ENCODE results near the gene ATP5PD. TPM values are rescaled to one million over a fixed set of nuclear protein-coding genes. Genes with fewer than 3 reads are reported as not detected.

The ATP5PD gene
- total RNA-seq, 4 donors from 2014 or later, result 167 to 312 (median 272) TPM

DNA sequence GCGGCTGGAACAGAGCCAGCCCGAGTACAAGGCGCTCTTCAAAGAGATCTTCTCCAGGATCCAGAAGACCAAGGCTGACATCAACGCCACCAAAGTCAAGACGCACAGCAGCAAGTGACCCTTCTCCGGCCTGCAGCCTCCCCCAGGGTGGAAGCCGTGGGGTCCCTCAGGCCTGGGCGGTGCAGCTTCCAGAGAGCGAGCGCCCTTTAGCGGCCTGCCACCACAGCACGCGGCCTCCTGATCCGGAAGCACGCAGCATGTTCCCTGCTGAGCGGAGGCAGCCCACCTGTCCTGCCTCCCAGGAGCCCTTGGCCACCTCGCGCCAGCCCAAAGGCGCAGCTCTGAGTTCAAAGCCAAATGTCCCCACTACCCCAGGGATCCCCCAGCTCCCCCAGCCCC, 42.8 kb downstream of the ATP5PD start:
- WGBS, result 93% methylated on average over 18 of the region's 19 CpGs
- Histone ChIP-seq H3K36me3 (peaks cover 39% of the 10 kb centered on the region), H3K4me1 (peaks cover 1% of the 10 kb centered on the region)

DNA sequence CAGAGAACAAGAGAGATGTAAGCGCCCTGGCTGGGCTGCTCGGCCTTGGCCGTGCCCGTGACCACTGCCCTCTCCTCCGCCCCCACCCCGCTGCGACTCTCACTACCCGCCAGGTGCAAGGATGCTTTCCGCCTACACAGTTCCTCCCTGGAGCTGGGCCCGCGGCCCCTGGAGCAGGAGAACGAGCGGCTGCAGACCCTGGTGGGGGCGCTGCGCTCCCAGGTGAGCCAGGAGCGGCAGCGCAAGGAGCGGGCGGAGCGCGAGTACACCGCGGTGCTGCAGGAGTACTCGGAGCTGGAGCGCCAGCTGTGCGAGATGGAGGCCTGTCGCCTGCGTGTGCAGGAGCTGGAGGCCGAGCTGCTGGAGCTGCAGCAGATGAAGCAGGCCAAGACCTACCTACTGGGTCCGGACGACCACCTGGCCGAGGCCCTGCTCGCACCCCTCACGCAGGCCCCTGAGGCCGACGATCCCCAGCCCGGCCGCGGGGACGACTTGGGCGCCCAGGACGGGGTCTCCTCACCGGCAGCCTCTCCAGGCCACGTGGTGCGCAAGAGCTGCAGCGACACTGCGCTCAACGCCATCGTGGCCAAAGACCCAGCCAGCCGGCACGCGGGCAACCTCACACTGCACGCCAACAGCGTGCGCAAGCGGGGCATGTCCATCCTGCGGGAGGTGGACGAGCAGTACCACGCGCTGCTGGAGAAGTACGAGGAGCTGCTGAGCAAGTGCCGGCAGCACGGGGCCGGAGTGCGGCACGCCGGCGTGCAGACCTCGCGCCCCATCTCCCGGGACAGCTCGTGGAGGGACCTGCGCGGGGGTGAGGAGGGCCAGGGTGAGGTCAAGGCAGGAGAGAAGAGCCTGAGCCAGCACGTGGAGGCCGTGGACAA, 43.5 kb downstream of the ATP5PD start:
- Histone ChIP-seq H3K27ac (no peak overlapping the region), H3K4me1 (no peaks in the 10 kb centered on the region), H3K36me3 (peaks cover 39% of the 10 kb centered on the region), H3K4me3 (no peak overlapping the region), H3K27me3 (no peaks in the 10 kb centered on the region), H3K9me3 (no peaks in the 10 kb centered on the region)
- 90% methylated on average over 52 of the region's 76 CpGs for WGBS
- TF ChIP-seq POLR2A (IDR thresholded peaks at IDR 0.05), result no peak
- TF ChIP-seq, protein P1, sequence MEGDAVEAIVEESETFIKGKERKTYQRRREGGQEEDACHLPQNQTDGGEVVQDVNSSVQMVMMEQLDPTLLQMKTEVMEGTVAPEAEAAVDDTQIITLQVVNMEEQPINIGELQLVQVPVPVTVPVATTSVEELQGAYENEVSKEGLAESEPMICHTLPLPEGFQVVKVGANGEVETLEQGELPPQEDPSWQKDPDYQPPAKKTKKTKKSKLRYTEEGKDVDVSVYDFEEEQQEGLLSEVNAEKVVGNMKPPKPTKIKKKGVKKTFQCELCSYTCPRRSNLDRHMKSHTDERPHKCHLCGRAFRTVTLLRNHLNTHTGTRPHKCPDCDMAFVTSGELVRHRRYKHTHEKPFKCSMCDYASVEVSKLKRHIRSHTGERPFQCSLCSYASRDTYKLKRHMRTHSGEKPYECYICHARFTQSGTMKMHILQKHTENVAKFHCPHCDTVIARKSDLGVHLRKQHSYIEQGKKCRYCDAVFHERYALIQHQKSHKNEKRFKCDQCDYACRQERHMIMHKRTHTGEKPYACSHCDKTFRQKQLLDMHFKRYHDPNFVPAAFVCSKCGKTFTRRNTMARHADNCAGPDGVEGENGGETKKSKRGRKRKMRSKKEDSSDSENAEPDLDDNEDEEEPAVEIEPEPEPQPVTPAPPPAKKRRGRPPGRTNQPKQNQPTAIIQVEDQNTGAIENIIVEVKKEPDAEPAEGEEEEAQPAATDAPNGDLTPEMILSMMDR (IDR thresholded peaks at IDR 0.05), result no peak
- TF ChIP-seq POLR2AphosphoS5 (IDR thresholded peaks at IDR 0.05), result no peak
- no peak for TF ChIP-seq EP300 (IDR thresholded peaks at IDR 0.05)
- DNase-seq (ENCODE audit: low spot score in 2 of 2), result no peak

More for the DNA sequence above, 42.8 kb downstream of the ATP5PD start:
- no peak for TF ChIP-seq POLR2A (IDR thresholded peaks at IDR 0.05)
- TF ChIP-seq EP300 (IDR thresholded peaks at IDR 0.05), result no peak
- TF ChIP-seq, protein P1 (IDR thresholded peaks at IDR 0.05), result no peak
- TF ChIP-seq POLR2AphosphoS5 (IDR thresholded peaks at IDR 0.05), result no peak
- H3K9me3 ChIP-seq, result no peaks in the 10 kb centered on the region
- no peaks in the 10 kb centered on the region for H3K27me3 ChIP-seq
- DNase-seq (ENCODE audit: low spot score in 2 of 2), result no peak
- H3K4me3 ChIP-seq, result no peak overlapping the region
- H3K27ac ChIP-seq, result no peak overlapping the region

DNA sequence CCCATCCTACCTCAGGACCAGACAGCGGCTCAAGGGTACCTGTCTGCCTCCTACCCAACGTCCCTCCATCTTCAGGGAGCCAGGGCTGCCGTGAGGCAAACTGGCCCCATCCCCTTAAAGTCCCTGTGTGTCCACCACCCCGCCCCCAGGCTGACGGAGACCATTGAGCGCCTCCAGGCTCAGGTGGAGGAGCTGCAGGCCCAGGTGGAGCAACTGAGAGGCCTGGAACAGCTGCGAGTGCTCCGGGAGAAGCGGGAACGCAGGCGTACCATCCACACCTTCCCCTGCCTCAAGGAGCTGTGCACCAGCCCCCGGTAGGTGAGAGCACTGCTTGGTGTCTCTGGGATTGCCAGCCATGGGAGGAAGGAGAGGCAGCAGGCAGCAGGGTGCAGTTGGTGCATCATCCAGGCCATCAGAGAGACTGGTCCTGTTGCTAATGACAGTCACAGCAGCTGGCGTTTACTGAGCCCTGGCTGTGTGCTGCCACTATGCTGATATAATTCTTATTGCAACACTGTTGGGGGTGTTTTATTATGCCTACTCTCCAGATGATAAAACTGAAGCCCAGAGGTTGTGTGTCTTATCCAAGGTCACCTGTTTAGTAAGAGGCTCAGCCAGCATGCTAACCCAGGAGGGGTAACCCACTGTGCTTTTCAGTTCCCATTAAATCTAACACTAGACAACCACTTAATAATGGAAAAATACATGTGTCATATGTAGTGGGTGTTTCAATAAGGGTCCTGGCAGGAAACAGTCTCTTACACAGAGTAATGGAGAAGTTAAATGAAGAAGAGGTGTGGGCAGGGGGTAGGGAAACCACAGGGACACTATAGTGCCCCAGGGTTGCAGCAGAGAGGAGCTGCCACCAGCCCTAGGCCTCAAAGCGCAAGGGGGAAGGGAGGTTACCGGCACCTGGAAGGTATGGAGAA, 44.6 kb downstream of the ATP5PD start:
- no peak overlapping the region for H3K4me3 ChIP-seq
- H3K36me3 ChIP-seq, result peaks cover 39% of the 10 kb centered on the region
- TF ChIP-seq POLR2A (IDR thresholded peaks at IDR 0.05), result no peak
- TF ChIP-seq EP300 (IDR thresholded peaks at IDR 0.05), result no peak
- TF ChIP-seq, protein P1 (IDR thresholded peaks at IDR 0.05), result no peak
- TF ChIP-seq POLR2AphosphoS5 (IDR thresholded peaks at IDR 0.05), result no peak
- no peak for DNase-seq (ENCODE audit: low spot score in 2 of 2)
- H3K4me1 ChIP-seq, result no peaks in the 10 kb centered on the region
- H3K9me3 ChIP-seq, result no peaks in the 10 kb centered on the region
- WGBS, result 84% methylated on average over 5 of the region's 15 CpGs
- no peaks in the 10 kb centered on the region for H3K27me3 ChIP-seq
- H3K27ac ChIP-seq, result no peak overlapping the region

DNA sequence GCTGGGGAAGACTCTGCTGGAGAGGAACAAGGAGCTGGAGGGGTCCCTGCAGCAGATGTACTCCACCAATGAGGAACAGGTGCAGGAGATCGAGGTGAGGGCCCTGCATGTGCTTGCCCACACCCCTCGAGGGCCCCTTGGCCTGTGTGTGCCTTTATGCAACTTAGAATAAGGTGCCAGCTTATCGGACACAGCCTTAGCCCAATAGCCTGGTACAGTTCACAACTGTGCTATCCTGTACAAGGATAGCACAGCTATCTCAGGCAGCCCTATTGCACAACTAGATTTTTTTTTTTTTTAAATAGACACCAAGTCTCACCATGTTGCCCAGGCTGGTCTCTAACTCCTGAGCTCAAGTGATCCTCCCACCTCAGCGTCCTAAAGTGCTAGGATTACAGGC, 47.2 kb downstream of the ATP5PD start:
- H3K36me3 ChIP-seq, result peaks cover 33% of the 10 kb centered on the region
- WGBS, result 87% methylated on average over 2 of the region's 4 CpGs

More for the DNA sequence above, 47.2 kb downstream of the ATP5PD start:
- Histone ChIP-seq H3K4me3 (no peak overlapping the region), H3K4me1 (peaks cover 2% of the 10 kb centered on the region), H3K27ac (no peak overlapping the region), H3K9me3 (no peaks in the 10 kb centered on the region), H3K27me3 (no peaks in the 10 kb centered on the region)
- TF ChIP-seq, protein P1 (IDR thresholded peaks at IDR 0.05), result no peak
- TF ChIP-seq POLR2AphosphoS5 (IDR thresholded peaks at IDR 0.05) (no peak), POLR2A (IDR thresholded peaks at IDR 0.05) (no peak), EP300 (IDR thresholded peaks at IDR 0.05) (no peak)
- no peak for DNase-seq (ENCODE audit: low spot score in 2 of 2)
